ENCODE data around the gene MICAL3. TPM values are rescaled to one million over a fixed set of nuclear protein-coding genes. Genes with fewer than 3 reads are reported as not detected.

The MICAL3 gene
- polyA plus RNA-seq, 1 of the 3 experiments (the other 2 are of a cell fraction) = 83.1 TPM

DNA sequence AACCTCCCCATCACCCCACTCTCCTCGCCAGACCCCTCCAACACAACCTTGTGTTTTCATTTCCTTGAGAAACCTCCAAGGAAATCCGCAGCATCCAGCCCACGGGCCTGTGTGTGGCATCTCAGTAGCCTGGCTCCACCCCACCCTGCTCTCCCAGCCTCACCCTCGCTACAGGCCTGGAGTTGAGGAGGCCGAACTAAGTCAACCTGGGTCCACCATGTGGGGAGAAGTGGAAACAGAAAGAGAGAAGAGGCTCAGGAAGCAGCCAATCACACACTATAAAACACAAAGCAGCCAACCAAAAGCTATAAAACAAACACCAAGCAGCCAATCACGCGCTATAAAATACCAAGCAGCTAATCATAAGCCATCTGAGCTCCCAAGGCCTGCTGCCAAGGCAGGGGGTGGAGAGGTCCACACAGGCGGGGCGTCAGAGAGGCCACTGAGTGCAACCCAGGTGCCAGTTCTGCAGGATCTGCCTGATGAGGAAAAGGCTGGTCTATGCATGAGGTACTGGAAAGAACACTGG, 72.0 kb downstream of the MICAL3 start:
- Histone ChIP-seq H3K27ac (ENCODE audit: low read depth in 2 of 2, low read length in 1 of 2) (no peak overlapping the region), H3K4me1 (ENCODE audit: control insufficient read depth in 1 of 2, insufficient read depth in 2 of 2, low read depth in 1 of 2, low read length in 1 of 2) (peaks cover 9 to 23% of the 10 kb centered on the region in 2 experiments; a peak in 2 of 4 replicates), H2AFZ (ENCODE audit: low read depth) (no peak overlapping the region), H3K9me3 (no peaks in the 10 kb centered on the region), H3K9ac (no peak overlapping the region), H3K9me2 (no peaks in the 10 kb centered on the region), H4K20me1 (ENCODE audit: insufficient read depth) (peaks cover 68% of the 10 kb centered on the region), H3K4me3 (ENCODE audit: low read depth in 2 of 2, low read length in 1 of 2) (no peak overlapping the region), H3K27me3 (ENCODE audit: insufficient read depth) (no peaks in the 10 kb centered on the region), H3K79me2 (ENCODE audit: insufficient read depth) (peaks cover 84% of the 10 kb centered on the region; the same call in 1 of the 2 replicates), H3K36me3 (replicated peaks in 1 of 2; ENCODE audit: control insufficient read depth in 1 of 2, insufficient read depth in 2 of 2, low read length in 1 of 2) (no peaks in the 10 kb centered on the region), H3F3A (replicated peaks; ENCODE audit: insufficient read depth) (no peaks in the 10 kb centered on the region), H3K4me2 (no peak overlapping the region)
- DNase-seq = no peak
- WGBS (ENCODE audit: low lambda C conversion rate) = 93% methylated on average over 9 of the region's 9 CpGs
- POLR2A ChIA-PET = interaction anchor here (0.7 kb wide), 1 partner anchor 173 kb away, joined by 3 read pairs; no protein-coding TSS in a partner anchor
- TF ChIP-seq NFIC (IDR thresholded peaks at IDR 0.05; ENCODE audit: borderline replicate concordance) (no peak), MEF2A (IDR thresholded peaks at IDR 0.05; ENCODE audit: borderline replicate concordance, low read depth) (no peak), GATA2 (CRISPR knock-in tag; IDR thresholded peaks at IDR 0.05) (no peak), CHD2 (IDR thresholded peaks at IDR 0.05; ENCODE audit: low read length, partially characterized antibody) (no peak), TCF12 (IDR thresholded peaks at IDR 0.05) (no peak)
- TF ChIP-seq, protein P1, sequence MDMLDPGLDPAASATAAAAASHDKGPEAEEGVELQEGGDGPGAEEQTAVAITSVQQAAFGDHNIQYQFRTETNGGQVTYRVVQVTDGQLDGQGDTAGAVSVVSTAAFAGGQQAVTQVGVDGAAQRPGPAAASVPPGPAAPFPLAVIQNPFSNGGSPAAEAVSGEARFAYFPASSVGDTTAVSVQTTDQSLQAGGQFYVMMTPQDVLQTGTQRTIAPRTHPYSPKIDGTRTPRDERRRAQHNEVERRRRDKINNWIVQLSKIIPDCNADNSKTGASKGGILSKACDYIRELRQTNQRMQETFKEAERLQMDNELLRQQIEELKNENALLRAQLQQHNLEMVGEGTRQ (IDR thresholded peaks at IDR 0.05; ENCODE audit: borderline replicate concordance, low read depth, low read length) = no peak
- CTCF ChIA-PET = interaction anchor here (0.6 kb wide), 1 partner anchor 13 kb away, joined by 3 read pairs; no protein-coding TSS in a partner anchor

DNA sequence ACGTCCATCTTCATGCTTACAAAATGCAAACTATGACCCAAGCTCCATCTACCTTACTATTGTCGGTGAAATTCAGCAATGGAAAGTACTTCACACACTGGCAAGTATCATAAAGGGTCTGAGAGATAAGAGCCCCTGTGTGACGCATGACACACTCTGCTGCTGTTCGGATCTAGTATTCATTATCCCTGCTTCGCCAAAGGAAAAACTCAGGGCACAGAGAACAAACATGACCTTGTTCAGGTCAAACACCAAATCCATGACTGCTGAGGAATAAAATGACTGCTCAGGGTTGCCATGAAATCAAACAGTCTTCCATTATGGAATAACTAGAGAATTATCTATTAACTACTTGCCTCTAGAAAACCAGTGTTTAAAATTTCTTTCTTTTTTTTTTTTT, 73.0 kb downstream of the MICAL3 start:
- H3F3A ChIP-seq (replicated peaks; ENCODE audit: insufficient read depth) = no peaks in the 10 kb centered on the region
- H3K9ac ChIP-seq = no peak overlapping the region
- H3K9me2 ChIP-seq = no peaks in the 10 kb centered on the region
- CTCF ChIA-PET = no interaction called here
- peaks cover 72% of the 10 kb centered on the region for H4K20me1 ChIP-seq (ENCODE audit: insufficient read depth)
- no peak overlapping the region; a peak in 2 of 4 replicates for H3K27ac ChIP-seq (ENCODE audit: low read depth in 2 of 2, low read length in 1 of 2)
- no peak overlapping the region for H3K4me2 ChIP-seq
- H3K27me3 ChIP-seq (ENCODE audit: insufficient read depth) = no peaks in the 10 kb centered on the region
- WGBS (ENCODE audit: low lambda C conversion rate) = 89% methylated on average over 5 of the region's 5 CpGs
- TF ChIP-seq, protein P2, sequence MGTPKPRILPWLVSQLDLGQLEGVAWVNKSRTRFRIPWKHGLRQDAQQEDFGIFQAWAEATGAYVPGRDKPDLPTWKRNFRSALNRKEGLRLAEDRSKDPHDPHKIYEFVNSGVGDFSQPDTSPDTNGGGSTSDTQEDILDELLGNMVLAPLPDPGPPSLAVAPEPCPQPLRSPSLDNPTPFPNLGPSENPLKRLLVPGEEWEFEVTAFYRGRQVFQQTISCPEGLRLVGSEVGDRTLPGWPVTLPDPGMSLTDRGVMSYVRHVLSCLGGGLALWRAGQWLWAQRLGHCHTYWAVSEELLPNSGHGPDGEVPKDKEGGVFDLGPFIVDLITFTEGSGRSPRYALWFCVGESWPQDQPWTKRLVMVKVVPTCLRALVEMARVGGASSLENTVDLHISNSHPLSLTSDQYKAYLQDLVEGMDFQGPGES (IDR thresholded peaks at IDR 0.05; ENCODE audit: low read depth, low read length) = no peak
- no peak for TF ChIP-seq GABPA (IDR thresholded peaks at IDR 0.05; ENCODE audit: low read depth)
- TF ChIP-seq TCF12 (IDR thresholded peaks at IDR 0.05) = no peak
- TF ChIP-seq, protein P3, sequence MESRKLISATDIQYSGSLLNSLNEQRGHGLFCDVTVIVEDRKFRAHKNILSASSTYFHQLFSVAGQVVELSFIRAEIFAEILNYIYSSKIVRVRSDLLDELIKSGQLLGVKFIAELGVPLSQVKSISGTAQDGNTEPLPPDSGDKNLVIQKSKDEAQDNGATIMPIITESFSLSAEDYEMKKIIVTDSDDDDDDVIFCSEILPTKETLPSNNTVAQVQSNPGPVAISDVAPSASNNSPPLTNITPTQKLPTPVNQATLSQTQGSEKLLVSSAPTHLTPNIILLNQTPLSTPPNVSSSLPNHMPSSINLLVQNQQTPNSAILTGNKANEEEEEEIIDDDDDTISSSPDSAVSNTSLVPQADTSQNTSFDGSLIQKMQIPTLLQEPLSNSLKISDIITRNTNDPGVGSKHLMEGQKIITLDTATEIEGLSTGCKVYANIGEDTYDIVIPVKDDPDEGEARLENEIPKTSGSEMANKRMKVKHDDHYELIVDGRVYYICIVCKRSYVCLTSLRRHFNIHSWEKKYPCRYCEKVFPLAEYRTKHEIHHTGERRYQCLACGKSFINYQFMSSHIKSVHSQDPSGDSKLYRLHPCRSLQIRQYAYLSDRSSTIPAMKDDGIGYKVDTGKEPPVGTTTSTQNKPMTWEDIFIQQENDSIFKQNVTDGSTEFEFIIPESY (IDR thresholded peaks at IDR 0.05; ENCODE audit: borderline replicate concordance, low read depth) = no peak
- no peak for TF ChIP-seq GATA2 (CRISPR knock-in tag; IDR thresholded peaks at IDR 0.05)
- TF ChIP-seq, protein P4, sequence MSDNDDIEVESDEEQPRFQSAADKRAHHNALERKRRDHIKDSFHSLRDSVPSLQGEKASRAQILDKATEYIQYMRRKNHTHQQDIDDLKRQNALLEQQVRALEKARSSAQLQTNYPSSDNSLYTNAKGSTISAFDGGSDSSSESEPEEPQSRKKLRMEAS (IDR thresholded peaks at IDR 0.05; ENCODE audit: low read depth) = no peak
- no peak for TF ChIP-seq NFIC (IDR thresholded peaks at IDR 0.05; ENCODE audit: borderline replicate concordance)
- no peak for TF ChIP-seq EP300 (IDR thresholded peaks at IDR 0.05; ENCODE audit: borderline replicate concordance in 1 of 2, low read depth in 1 of 2, low read length in 1 of 2)
- TF ChIP-seq SMC3 (IDR thresholded peaks at IDR 0.05; ENCODE audit: low read depth, low read length) = no peak
- no peak for TF ChIP-seq RXRA (IDR thresholded peaks at IDR 0.05; ENCODE audit: borderline replicate concordance, low read depth)
- no peak for TF ChIP-seq TEAD4 (IDR thresholded peaks at IDR 0.05; ENCODE audit: borderline replicate concordance, insufficient read depth)
- TF ChIP-seq, protein P5, sequence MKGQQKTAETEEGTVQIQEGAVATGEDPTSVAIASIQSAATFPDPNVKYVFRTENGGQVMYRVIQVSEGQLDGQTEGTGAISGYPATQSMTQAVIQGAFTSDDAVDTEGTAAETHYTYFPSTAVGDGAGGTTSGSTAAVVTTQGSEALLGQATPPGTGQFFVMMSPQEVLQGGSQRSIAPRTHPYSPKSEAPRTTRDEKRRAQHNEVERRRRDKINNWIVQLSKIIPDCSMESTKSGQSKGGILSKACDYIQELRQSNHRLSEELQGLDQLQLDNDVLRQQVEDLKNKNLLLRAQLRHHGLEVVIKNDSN (IDR thresholded peaks at IDR 0.05; ENCODE audit: borderline replicate concordance, low read depth) = no peak
- no peak for TF ChIP-seq SIN3A (IDR thresholded peaks at IDR 0.05; ENCODE audit: borderline replicate concordance, low read depth, low read length)
- TF ChIP-seq TAF1 (IDR thresholded peaks at IDR 0.05; ENCODE audit: borderline replicate concordance, low read depth, low read length) = no peak
- TF ChIP-seq RAD21 (IDR thresholded peaks at IDR 0.05; ENCODE audit: low read length) = no peak
- TF ChIP-seq, protein P6, sequence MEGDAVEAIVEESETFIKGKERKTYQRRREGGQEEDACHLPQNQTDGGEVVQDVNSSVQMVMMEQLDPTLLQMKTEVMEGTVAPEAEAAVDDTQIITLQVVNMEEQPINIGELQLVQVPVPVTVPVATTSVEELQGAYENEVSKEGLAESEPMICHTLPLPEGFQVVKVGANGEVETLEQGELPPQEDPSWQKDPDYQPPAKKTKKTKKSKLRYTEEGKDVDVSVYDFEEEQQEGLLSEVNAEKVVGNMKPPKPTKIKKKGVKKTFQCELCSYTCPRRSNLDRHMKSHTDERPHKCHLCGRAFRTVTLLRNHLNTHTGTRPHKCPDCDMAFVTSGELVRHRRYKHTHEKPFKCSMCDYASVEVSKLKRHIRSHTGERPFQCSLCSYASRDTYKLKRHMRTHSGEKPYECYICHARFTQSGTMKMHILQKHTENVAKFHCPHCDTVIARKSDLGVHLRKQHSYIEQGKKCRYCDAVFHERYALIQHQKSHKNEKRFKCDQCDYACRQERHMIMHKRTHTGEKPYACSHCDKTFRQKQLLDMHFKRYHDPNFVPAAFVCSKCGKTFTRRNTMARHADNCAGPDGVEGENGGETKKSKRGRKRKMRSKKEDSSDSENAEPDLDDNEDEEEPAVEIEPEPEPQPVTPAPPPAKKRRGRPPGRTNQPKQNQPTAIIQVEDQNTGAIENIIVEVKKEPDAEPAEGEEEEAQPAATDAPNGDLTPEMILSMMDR (IDR thresholded peaks at IDR 0.05) = no peak
- H3K36me3 ChIP-seq (replicated peaks in 1 of 2; ENCODE audit: control insufficient read depth in 1 of 2, insufficient read depth in 2 of 2, low read length in 1 of 2) = no peaks in the 10 kb centered on the region
- H3K4me3 ChIP-seq (ENCODE audit: low read depth in 2 of 2, low read length in 1 of 2) = no peak overlapping the region
- no peaks in the 10 kb centered on the region for H3K9me3 ChIP-seq
- peaks cover 85% of the 10 kb centered on the region for H3K79me2 ChIP-seq (ENCODE audit: insufficient read depth)
- POLR2A ChIA-PET = interaction anchor here (0.7 kb wide), 1 partner anchor 172 kb away, joined by 3 read pairs; no protein-coding TSS in a partner anchor
- no peak overlapping the region for H2AFZ ChIP-seq (ENCODE audit: low read depth)
- DNase-seq = no peak
- peaks cover 9 to 33% of the 10 kb centered on the region in 2 experiments; a peak in 2 of 4 replicates for H3K4me1 ChIP-seq (ENCODE audit: control insufficient read depth in 1 of 2, insufficient read depth in 2 of 2, low read depth in 1 of 2, low read length in 1 of 2)
